Mesenchymal stem cell (in vitro differentiated cells and primary cell): Measurements from ENCODE around the gene NKX6-1.

Experiments
- DNase-seq: peaks from one replicate; pipeline ENCODE4 v3.0.0-alpha.2; 2013
- H2AFZ ChIP-seq: one replicate; pipeline ENCODE4 v1.6.1; 2013; ENCODE audit warnings: low read depth, mild to moderate bottlenecking, control low read depth, inconsistent platforms, low read length, moderate library complexity
- H2AK5ac ChIP-seq: 2 replicates; pipeline ENCODE4 v1.6.1; 2013; ENCODE audit warnings: low read length, moderate library complexity, mild to moderate bottlenecking, inconsistent platforms; ENCODE audit not compliant: severe bottlenecking
- H2BK120ac ChIP-seq: one replicate; pipeline ENCODE4 v1.6.1; 2013; ENCODE audit warnings: low read depth, mild to moderate bottlenecking, inconsistent platforms, low read length, moderate library complexity
- H2BK12ac ChIP-seq, 2 experiments: one replicate each; pipeline ENCODE4 v1.6.1; 2013; ENCODE audit warnings: inconsistent platforms in 2 of 2, low read length in 2 of 2, mild to moderate bottlenecking in 2 of 2, moderate library complexity in 2 of 2, control low read depth in 1 of 2
- H2BK15ac ChIP-seq: one replicate; pipeline ENCODE4 v1.6.1; 2013; ENCODE audit warnings: mild to moderate bottlenecking, low read depth, inconsistent platforms; ENCODE audit not compliant: poor library complexity, severe bottlenecking
- H2BK5ac ChIP-seq: 2 replicates; pipeline ENCODE4 v1.6.1; 2013; ENCODE audit warnings: low read depth, mild to moderate bottlenecking, low read length, control low read depth, inconsistent platforms; ENCODE audit not compliant: poor library complexity, severe bottlenecking
- H3K14ac ChIP-seq, 2 experiments: one replicate each; pipeline ENCODE4 v1.6.1; 2013; ENCODE audit warnings: inconsistent platforms in 2 of 2, low read length in 2 of 2, control low read depth in 1 of 2, mild to moderate bottlenecking in 1 of 2, moderate library complexity in 1 of 2
- H3K18ac ChIP-seq, 2 experiments: one replicate each; pipeline ENCODE4 v1.6.1; 2013; ENCODE audit warnings: inconsistent platforms in 2 of 2, low read length in 2 of 2, control low read depth in 1 of 2, low read depth in 1 of 2, mild to moderate bottlenecking in 1 of 2
- H3K23ac ChIP-seq, 2 experiments: one replicate each; pipeline ENCODE4 v1.6.1; 2013; ENCODE audit warnings: inconsistent platforms in 2 of 2, low read length in 2 of 2, mild to moderate bottlenecking in 2 of 2, moderate library complexity in 2 of 2, control low read depth in 1 of 2
- H3K27ac ChIP-seq: 2 replicates; pipeline ENCODE4 v1.5.1; 2013; ENCODE audit warnings: mild to moderate bottlenecking, moderate library complexity, low read length, control low read depth, inconsistent platforms; ENCODE audit not compliant: poor library complexity, severe bottlenecking
- H3K27me3 ChIP-seq, 2 experiments: 2 replicates each; pipeline versions ENCODE4 v1.6.1 to v1.7.0; 2013; ENCODE audit warnings: low read length in 2 of 2, mild to moderate bottlenecking in 2 of 2, moderate library complexity in 2 of 2, control low read depth in 1 of 2, inconsistent platforms in 1 of 2; ENCODE audit not compliant: control insufficient read depth in 1 of 2, insufficient read depth in 1 of 2
- H3K36me3 ChIP-seq, 2 experiments: 2 replicates each; pipeline versions ENCODE4 v1.6.1 to v1.7.0; 2013; ENCODE audit warnings: low read length in 2 of 2, control low read depth in 1 of 2, inconsistent platforms in 1 of 2, low read depth in 1 of 2, mild to moderate bottlenecking in 1 of 2; ENCODE audit not compliant: insufficient read depth in 2 of 2, control insufficient read depth in 1 of 2
- H3K4ac ChIP-seq, 2 experiments: one replicate each; pipeline ENCODE4 v1.6.1; 2013; ENCODE audit warnings: inconsistent platforms in 2 of 2, low read length in 2 of 2, mild to moderate bottlenecking in 2 of 2, moderate library complexity in 2 of 2, control low read depth in 1 of 2, low read depth in 1 of 2
- H3K4me1 ChIP-seq: 2 replicates; pipeline ENCODE4 v1.6.1; 2013; ENCODE audit warnings: low read depth, low read length, control low read depth; ENCODE audit not compliant: control insufficient read depth, insufficient read depth
- H3K4me2 ChIP-seq: 2 replicates; pipeline ENCODE4 v1.6.1; 2013; ENCODE audit warnings: low read length, mild to moderate bottlenecking, inconsistent platforms; ENCODE audit not compliant: poor library complexity, severe bottlenecking
- H3K4me3 ChIP-seq, 2 experiments: 2 replicates each; pipeline versions ENCODE4 v1.5.1 to v1.7.0; 2013; ENCODE audit warnings: low read length in 2 of 2, mild to moderate bottlenecking in 2 of 2, control low read depth in 1 of 2, low read depth in 1 of 2; ENCODE audit not compliant: insufficient read depth in 1 of 2
- H3K79me1 ChIP-seq: replicated peaks from 2 replicates; pipeline ENCODE4 v1.6.1; 2013; ENCODE audit warnings: mild to moderate bottlenecking, control low read depth, low read length, inconsistent platforms; ENCODE audit not compliant: poor library complexity, severe bottlenecking
- H3K9ac ChIP-seq: 2 replicates; pipeline ENCODE4 v1.7.0; 2013; ENCODE audit warnings: mild to moderate bottlenecking, low read length, moderate library complexity
- H3K9me3 ChIP-seq: 2 replicates; pipeline ENCODE4 v1.7.0; 2013; ENCODE audit warnings: mild to moderate bottlenecking, low read length; ENCODE audit not compliant: control insufficient read depth
- H4K8ac ChIP-seq: one replicate; pipeline ENCODE4 v1.6.1; 2013; ENCODE audit warnings: inconsistent platforms, mild to moderate bottlenecking, low read length, moderate library complexity
- H4K91ac ChIP-seq: one replicate; pipeline ENCODE4 v1.6.1; 2013; ENCODE audit warnings: mild to moderate bottlenecking, low read length, inconsistent platforms
- WGBS: methylation state at CpG from one replicate; pipeline ENCODE4 v1.1.7; 2013; ENCODE audit warnings: mixed read lengths; 5-methylcytosine and 5-hydroxymethylcytosine counted together

The NKX6-1 gene

DNA sequence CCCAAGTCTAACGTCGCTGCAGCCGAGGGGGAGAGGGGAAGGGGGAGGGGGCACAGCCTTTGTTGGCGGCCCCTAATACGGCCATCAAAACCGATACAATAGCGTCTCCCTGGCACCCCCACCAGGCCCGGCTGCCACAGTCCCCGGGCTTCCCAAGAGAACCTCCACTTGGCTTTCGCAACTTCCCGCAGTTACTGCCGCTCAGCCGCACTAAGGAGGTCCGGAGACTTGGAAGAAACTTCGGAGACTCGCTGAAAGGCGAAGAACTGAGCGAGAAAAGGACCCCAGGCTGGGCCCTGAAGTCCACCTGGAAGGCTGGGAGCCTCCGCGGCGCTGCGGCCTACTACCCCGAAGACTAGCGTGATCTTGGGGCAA, 2.8 kb downstream of the NKX6-1 start:
- Histone ChIP-seq H4K91ac (no peak overlapping the region), H2AFZ (no peak overlapping the region), H2BK120ac (no peak overlapping the region), H3K27ac (no peak overlapping the region), H2BK12ac (no peak overlapping the region), H3K18ac (no peak overlapping the region), H3K14ac (no peak overlapping the region), H3K27me3 (peaks cover 76 to 97% of the 10 kb centered on the region in 2 experiments), H3K79me1 (no peaks in the 10 kb centered on the region), H2BK15ac (no peak overlapping the region), H2BK5ac (no peak overlapping the region), H3K4me1 (peaks cover 39% of the 10 kb centered on the region), H3K23ac (no peak overlapping the region), H2AK5ac (no peak overlapping the region), H3K9ac (no peak overlapping the region), H3K4me3 (no peak overlapping the region), H3K9me3 (no peaks in the 10 kb centered on the region), H3K4me2 (no peak overlapping the region), H3K4ac (no peak overlapping the region), H3K36me3 (no peaks in the 10 kb centered on the region), H4K8ac (no peak overlapping the region)
- 4% methylated on average over 24 of the region's 24 CpGs for WGBS
- DNase-seq: peak; percentile 26

GRCh38 chr4:84495794-84496261, 3.3 kb downstream of the NKX6-1 start:
- Histone ChIP-seq H4K8ac (no peak overlapping the region), H4K91ac (no peak overlapping the region), H3K4me3 (no peak overlapping the region), H3K23ac (no peak overlapping the region), H2BK5ac (no peak overlapping the region), H2AFZ (no peak overlapping the region), H3K4me1 (peaks cover 39% of the 10 kb centered on the region), H3K14ac (no peak overlapping the region), H3K4me2 (no peak overlapping the region), H2BK12ac (no peak overlapping the region), H3K79me1 (no peaks in the 10 kb centered on the region), H2BK15ac (no peak overlapping the region), H3K27ac (no peak overlapping the region), H3K9ac (no peak overlapping the region), H3K36me3 (no peaks in the 10 kb centered on the region), H3K18ac (no peak overlapping the region), H3K27me3 (peaks cover 75 to 97% of the 10 kb centered on the region in 2 experiments), H2AK5ac (no peak overlapping the region), H3K9me3 (no peaks in the 10 kb centered on the region), H2BK120ac (no peak overlapping the region), H3K4ac (no peak overlapping the region)
- 3% methylated on average over 20 of the region's 23 CpGs for WGBS
- DNase-seq: no peak

- Histone ChIP-seq H4K8ac (no peak overlapping the region), H3K9me3 (no peaks in the 10 kb centered on the region), H3K27ac (no peak overlapping the region), H3K79me1 (no peaks in the 10 kb centered on the region), H2AFZ (no peak overlapping the region), H2BK12ac (no peak overlapping the region), H2BK120ac (no peak overlapping the region), H3K27me3 (peaks cover 73 to 97% of the 10 kb centered on the region in 2 experiments), H2AK5ac (no peak overlapping the region), H3K4me2 (no peak overlapping the region), H4K91ac (no peak overlapping the region), H3K9ac (no peak overlapping the region), H3K4me3 (no peak overlapping the region), H3K23ac (no peak overlapping the region), H2BK15ac (no peak overlapping the region), H3K36me3 (no peaks in the 10 kb centered on the region), H3K4ac (no peak overlapping the region), H2BK5ac (no peak overlapping the region), H3K14ac (no peak overlapping the region), H3K4me1 (peaks cover 39% of the 10 kb centered on the region), H3K18ac (no peak overlapping the region)
- 7% methylated on average over 14 of the region's 21 CpGs for WGBS
- no peak for DNase-seq
Measured at GRCh38 chr4:84495118-84495793, 3.8 kb downstream of the NKX6-1 start.

DNA sequence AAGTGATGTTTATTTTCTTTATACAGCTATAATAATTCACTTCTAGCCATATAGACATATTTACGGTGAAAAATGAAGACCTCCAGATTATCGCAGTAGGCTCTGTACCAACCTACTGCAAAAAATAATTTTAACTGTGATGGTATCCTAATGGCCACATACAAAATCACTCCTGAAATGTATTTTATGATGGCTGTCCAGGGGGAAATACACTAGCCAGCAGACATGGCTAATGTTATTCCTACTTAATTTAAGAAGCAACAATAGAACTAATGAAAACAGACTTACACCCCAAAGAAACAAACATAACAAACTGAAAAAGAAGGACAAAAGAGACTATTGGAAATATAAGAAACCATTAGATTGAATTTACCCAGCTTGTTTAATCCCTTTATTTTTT, 4.6 kb downstream of the NKX6-1 start:
- H2BK15ac ChIP-seq: no peak overlapping the region
- H3K14ac ChIP-seq: no peak overlapping the region
- H3K9me3 ChIP-seq: no peaks in the 10 kb centered on the region
- no peak overlapping the region for H2BK5ac ChIP-seq
- H3K9ac ChIP-seq: no peak overlapping the region
- no peak overlapping the region for H3K18ac ChIP-seq
- no peak overlapping the region for H3K27ac ChIP-seq
- WGBS: 90% methylated on average over 2 of the region's 2 CpGs
- no peak overlapping the region for H3K4me2 ChIP-seq
- peaks cover 37% of the 10 kb centered on the region for H3K4me1 ChIP-seq
- no peak overlapping the region for H3K23ac ChIP-seq
- no peak overlapping the region for H3K4me3 ChIP-seq
- no peak for DNase-seq
- no peak overlapping the region for H4K8ac ChIP-seq
- peaks cover 73 to 97% of the 10 kb centered on the region in 2 experiments for H3K27me3 ChIP-seq
- H3K79me1 ChIP-seq: no peaks in the 10 kb centered on the region
- no peak overlapping the region for H2AFZ ChIP-seq
- no peak overlapping the region for H3K4ac ChIP-seq
- H2BK12ac ChIP-seq: no peak overlapping the region
- H4K91ac ChIP-seq: no peak overlapping the region
- no peak overlapping the region for H2AK5ac ChIP-seq
- no peak overlapping the region for H2BK120ac ChIP-seq
- no peaks in the 10 kb centered on the region for H3K36me3 ChIP-seq
